ENCODE results near the gene SCAND1. TPM values are rescaled to one million over a fixed set of nuclear protein-coding genes. Genes with fewer than 3 reads are reported as not detected.

Gene SCAND1
- total and polyA plus RNA-seq, 4 donors = 47.7 to 117 (median 51.9) TPM

DNA sequence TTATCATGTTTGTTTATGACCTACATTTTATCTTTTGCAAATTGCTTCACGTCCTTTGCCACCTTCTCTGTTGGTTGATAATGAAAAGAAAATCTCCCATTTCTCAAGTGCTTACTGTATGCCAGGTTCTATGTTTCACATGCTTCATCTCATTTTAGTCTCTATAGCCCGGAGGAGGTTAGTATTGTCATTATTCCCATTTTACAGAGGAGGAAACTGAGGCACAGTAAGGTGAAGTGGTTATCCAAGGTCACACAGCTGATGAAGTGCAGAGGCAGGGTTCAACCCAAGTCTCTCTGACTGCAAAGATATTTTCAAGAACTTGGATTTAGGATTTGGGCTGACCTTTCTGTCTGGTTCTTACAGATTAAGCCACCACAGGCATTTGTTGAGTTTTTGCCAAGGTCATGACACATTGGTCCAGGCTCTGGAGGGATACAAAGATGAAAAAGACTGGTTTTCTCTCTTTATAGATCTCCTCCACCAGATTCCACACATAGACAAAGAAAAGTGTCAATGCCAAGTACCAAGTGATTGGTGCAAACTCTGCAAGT lies 34.7 kb upstream of the SCAND1 start:
- WGBS, 2 donors = 80 to 83% methylated on average over 2 of the region's 2 CpGs
- DNase-seq (no peak), ATAC-seq (ENCODE audit: low FRiP score) (no peak)
- Histone ChIP-seq H3K9me3 (ENCODE audit: control insufficient read depth, low read length) (no peaks in the 10 kb centered on the region), H3K27me3 (ENCODE audit: control insufficient read depth in 1 of 2, insufficient read depth in 2 of 2, low read length in 1 of 2) (no peaks in the 10 kb centered on the region), H3K4me3 (ENCODE audit: low read length in 2 of 2) (no peak overlapping the region), H3K36me3 (ENCODE audit: control insufficient read depth in 1 of 2, insufficient read depth in 2 of 2, low read length in 1 of 2) (no peaks in the 10 kb centered on the region), H3K4me1 (ENCODE audit: control insufficient read depth in 1 of 2, insufficient read depth in 2 of 2, low read length in 2 of 2) (no peaks in the 10 kb centered on the region), H3K27ac (ENCODE audit: low read depth in 1 of 2, low read length in 2 of 2) (no peak overlapping the region)
- intact Hi-C loops (cut with DNase I) = no loop called here

DNA sequence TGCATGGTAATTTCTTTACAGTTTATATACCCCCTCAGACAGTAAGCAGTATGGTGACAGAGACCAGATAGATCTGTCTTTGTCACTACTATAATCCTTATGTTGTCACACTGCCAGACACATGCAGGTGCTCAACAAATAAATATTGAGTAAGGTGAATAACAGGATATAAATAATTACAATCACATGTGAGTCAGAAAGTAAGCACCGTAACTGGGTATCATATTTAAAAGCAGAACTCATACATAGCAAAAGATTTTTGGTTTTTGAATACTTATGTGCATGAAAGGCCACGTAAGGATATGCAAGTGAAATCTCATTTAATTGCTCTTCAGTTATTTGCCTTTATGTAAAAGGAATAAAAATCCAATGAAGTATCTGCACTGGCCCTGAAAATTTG lies 31.5 kb upstream of the SCAND1 start:
- 81 to 83% methylated on average over 2 of the region's 2 CpGs for WGBS, 2 donors
- ATAC-seq (ENCODE audit: low FRiP score) = no peak
- no peak overlapping the region for H3K27ac ChIP-seq (ENCODE audit: low read depth in 1 of 2, low read length in 2 of 2)
- H3K4me3 ChIP-seq (ENCODE audit: low read length in 2 of 2) = no peak overlapping the region
- no peaks in the 10 kb centered on the region for H3K36me3 ChIP-seq (ENCODE audit: control insufficient read depth in 1 of 2, insufficient read depth in 2 of 2, low read length in 1 of 2)
- DNase-seq = no peak
- no peaks in the 10 kb centered on the region for H3K4me1 ChIP-seq (ENCODE audit: control insufficient read depth in 1 of 2, insufficient read depth in 2 of 2, low read length in 2 of 2)
- intact Hi-C loops (cut with DNase I) = no loop called here
- no peaks in the 10 kb centered on the region for H3K9me3 ChIP-seq (ENCODE audit: control insufficient read depth, low read length)
- no peaks in the 10 kb centered on the region for H3K27me3 ChIP-seq (ENCODE audit: control insufficient read depth in 1 of 2, insufficient read depth in 2 of 2, low read length in 1 of 2)

DNA sequence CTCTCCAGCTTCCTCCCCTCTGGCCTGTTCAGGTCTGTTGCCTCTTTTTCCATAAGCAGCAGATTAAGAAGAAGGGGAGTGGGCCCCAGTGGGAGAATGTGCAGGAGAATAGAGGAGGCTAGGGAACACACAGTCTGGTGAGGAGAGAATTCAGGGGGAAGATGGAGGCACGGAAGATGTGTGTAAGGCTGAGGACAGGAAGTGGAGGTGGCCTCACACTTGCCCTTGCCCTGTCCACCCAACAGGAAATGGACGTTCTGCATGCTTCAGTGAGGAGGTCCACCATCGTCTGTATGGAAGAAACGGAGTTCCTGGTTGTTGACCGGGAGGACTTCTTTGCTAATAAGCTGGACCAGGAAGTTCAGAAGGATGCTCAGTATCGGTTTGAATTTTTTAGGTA lies 30.1 kb upstream of the SCAND1 start:
- no peak for DNase-seq
- Histone ChIP-seq H3K27me3 (ENCODE audit: control insufficient read depth in 1 of 2, insufficient read depth in 2 of 2, low read length in 1 of 2) (no peaks in the 10 kb centered on the region), H3K36me3 (ENCODE audit: control insufficient read depth in 1 of 2, insufficient read depth in 2 of 2, low read length in 1 of 2) (no peaks in the 10 kb centered on the region), H3K27ac (ENCODE audit: low read depth in 1 of 2, low read length in 2 of 2) (no peak overlapping the region), H3K9me3 (ENCODE audit: control insufficient read depth, low read length) (no peaks in the 10 kb centered on the region), H3K4me1 (ENCODE audit: control insufficient read depth in 1 of 2, insufficient read depth in 2 of 2, low read length in 2 of 2) (no peaks in the 10 kb centered on the region), H3K4me3 (ENCODE audit: low read length in 2 of 2) (no peak overlapping the region)
- ATAC-seq (ENCODE audit: low FRiP score) = no peak
- intact Hi-C loops (cut with DNase I) = no loop called here
- 77 to 82% methylated on average over 6 of the region's 6 CpGs for WGBS, 2 donors

DNA sequence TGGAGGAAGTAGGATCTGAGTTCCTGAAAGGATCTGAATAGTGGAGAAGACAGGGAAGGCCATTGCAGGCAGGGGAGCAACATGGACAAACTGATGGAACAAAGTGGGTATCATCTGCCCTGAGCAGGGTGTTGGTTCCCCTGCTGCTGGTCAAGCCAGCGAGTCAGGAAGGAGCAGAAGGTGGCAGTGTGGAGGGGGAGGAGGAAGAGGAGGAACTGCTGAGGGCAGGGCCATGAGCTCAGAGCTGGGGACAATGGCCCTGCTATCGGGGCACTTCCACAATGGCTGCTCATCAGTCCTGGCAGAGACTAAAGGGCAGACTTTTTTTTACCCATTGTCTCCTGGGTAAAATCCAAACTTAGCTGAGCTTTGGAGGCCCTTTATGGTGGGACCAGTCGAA lies 27.7 kb upstream of the SCAND1 start:
- no peak for ATAC-seq (ENCODE audit: low FRiP score)
- Histone ChIP-seq H3K27ac (ENCODE audit: low read depth in 1 of 2, low read length in 2 of 2) (no peak overlapping the region), H3K36me3 (ENCODE audit: control insufficient read depth in 1 of 2, insufficient read depth in 2 of 2, low read length in 1 of 2) (no peaks in the 10 kb centered on the region), H3K9me3 (ENCODE audit: control insufficient read depth, low read length) (no peaks in the 10 kb centered on the region), H3K4me3 (ENCODE audit: low read length in 2 of 2) (no peak overlapping the region), H3K4me1 (ENCODE audit: control insufficient read depth in 1 of 2, insufficient read depth in 2 of 2, low read length in 2 of 2) (no peaks in the 10 kb centered on the region), H3K27me3 (ENCODE audit: control insufficient read depth in 1 of 2, insufficient read depth in 2 of 2, low read length in 1 of 2) (no peaks in the 10 kb centered on the region)
- intact Hi-C loops (cut with DNase I) = no loop called here
- WGBS, 2 donors = 71 to 74% methylated on average over 3 of the region's 3 CpGs
- no peak for DNase-seq

DNA sequence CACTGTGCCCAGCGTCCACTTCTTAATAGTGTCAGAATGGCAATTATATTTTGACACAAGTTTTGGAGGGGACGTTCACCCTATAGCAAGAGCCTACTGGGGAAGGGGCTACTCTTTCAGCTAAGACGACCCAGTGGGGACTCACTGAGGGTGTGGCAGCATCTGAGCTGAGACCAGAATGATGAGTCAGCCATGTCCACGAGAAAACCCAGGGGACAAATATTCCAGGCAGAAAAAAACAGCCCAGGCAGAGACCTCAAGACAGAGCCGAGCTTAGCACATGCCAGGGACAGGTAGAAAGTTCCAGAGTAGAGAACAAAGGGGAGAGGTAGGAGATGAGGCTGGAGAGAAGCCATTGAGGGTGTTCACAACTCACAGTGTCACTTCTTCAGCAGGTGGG lies 25.2 kb upstream of the SCAND1 start:
- WGBS, 2 donors = 70 to 73% methylated on average over 5 of the region's 5 CpGs
- Histone ChIP-seq H3K27ac (ENCODE audit: low read depth in 1 of 2, low read length in 2 of 2) (no peak overlapping the region), H3K4me3 (ENCODE audit: low read length in 2 of 2) (no peak overlapping the region), H3K4me1 (ENCODE audit: control insufficient read depth in 1 of 2, insufficient read depth in 2 of 2, low read length in 2 of 2) (no peaks in the 10 kb centered on the region), H3K36me3 (ENCODE audit: control insufficient read depth in 1 of 2, insufficient read depth in 2 of 2, low read length in 1 of 2) (no peaks in the 10 kb centered on the region), H3K9me3 (ENCODE audit: control insufficient read depth, low read length) (no peaks in the 10 kb centered on the region), H3K27me3 (ENCODE audit: control insufficient read depth in 1 of 2, insufficient read depth in 2 of 2, low read length in 1 of 2) (no peaks in the 10 kb centered on the region)
- no peak for DNase-seq
- no peak for ATAC-seq (ENCODE audit: low FRiP score)
- intact Hi-C loops (cut with DNase I) = no loop called here

DNA sequence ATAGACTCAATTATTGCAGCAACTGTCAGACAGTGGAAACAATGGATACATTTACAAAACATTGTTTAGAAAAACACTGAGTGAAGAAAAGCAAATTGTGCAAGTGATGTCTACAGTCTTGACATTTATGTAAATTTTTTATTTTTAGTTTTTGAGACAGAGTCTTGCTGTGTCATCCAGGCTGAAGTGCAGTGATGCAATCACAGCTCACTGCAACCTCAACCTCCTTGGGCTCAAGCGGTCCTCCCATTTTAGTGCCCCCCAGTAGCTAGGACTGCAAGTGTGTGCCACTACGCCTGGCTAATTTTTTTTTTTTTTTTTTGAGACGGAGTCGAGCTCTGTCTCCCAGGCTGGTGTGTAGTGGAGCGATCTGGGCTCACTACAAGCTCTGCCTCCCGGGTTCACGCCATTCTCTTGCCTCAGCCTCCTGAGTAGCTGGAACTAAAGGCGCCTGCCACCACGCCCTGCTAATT lies 23.8 kb upstream of the SCAND1 start:
- intact Hi-C loops (cut with DNase I) = no loop called here
- WGBS, 2 donors = 88 to 94% methylated on average over 9 of the region's 9 CpGs
- Histone ChIP-seq H3K9me3 (ENCODE audit: control insufficient read depth, low read length) (no peaks in the 10 kb centered on the region), H3K27me3 (ENCODE audit: control insufficient read depth in 1 of 2, insufficient read depth in 2 of 2, low read length in 1 of 2) (no peaks in the 10 kb centered on the region), H3K27ac (ENCODE audit: low read depth in 1 of 2, low read length in 2 of 2) (no peak overlapping the region), H3K4me1 (ENCODE audit: control insufficient read depth in 1 of 2, insufficient read depth in 2 of 2, low read length in 2 of 2) (no peaks in the 10 kb centered on the region), H3K36me3 (ENCODE audit: control insufficient read depth in 1 of 2, insufficient read depth in 2 of 2, low read length in 1 of 2) (no peaks in the 10 kb centered on the region), H3K4me3 (ENCODE audit: low read length in 2 of 2) (no peak overlapping the region)
- DNase-seq = no peak
- ATAC-seq (ENCODE audit: low FRiP score) = no peak

DNA sequence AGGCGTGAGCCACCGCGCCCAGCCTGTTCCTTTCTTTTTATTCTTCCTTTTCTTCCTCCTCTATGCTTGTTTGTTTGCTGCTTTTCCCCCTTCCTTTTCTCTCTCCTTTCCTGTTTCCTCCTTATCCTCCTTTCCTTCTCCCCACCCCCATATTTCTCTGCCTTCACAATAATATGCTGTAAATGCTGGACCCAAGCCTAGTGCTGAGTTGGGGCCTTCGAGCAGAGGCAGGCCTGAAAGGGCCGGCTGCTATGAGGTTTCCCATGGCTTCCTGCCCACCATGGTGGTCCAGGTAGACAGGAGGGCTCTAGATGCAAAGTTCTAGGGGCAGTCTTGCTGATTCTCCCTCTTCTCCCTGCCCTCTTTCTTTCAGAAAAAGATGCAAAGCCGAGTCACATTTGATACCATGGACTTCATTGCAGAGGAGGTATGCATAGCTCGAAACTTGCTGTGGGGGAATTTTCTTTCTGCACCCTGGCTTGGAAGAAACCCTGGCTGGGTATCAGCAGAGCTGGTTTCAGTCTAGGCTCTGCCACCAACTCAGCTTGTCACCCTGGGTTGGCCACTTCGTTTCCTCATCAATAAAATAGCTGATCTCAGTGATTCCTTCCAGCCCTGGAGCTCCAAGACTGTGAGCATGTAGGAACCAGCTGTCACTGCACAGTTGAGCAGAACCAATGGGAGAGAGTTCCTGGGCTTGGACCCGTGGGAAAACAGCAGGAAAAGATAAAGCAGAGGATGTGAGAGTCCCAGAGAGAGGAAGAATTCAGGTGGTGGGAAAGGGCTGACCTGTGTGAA lies 21.5 kb upstream of the SCAND1 start:
- Histone ChIP-seq H3K4me3 (ENCODE audit: low read length in 2 of 2) (no peak overlapping the region), H3K4me1 (ENCODE audit: control insufficient read depth in 1 of 2, insufficient read depth in 2 of 2, low read length in 2 of 2) (no peaks in the 10 kb centered on the region), H3K27me3 (ENCODE audit: control insufficient read depth in 1 of 2, insufficient read depth in 2 of 2, low read length in 1 of 2) (no peaks in the 10 kb centered on the region), H3K36me3 (ENCODE audit: control insufficient read depth in 1 of 2, insufficient read depth in 2 of 2, low read length in 1 of 2) (no peaks in the 10 kb centered on the region), H3K27ac (ENCODE audit: low read depth in 1 of 2, low read length in 2 of 2) (no peak overlapping the region), H3K9me3 (ENCODE audit: control insufficient read depth, low read length) (no peaks in the 10 kb centered on the region)
- no peak for ATAC-seq (ENCODE audit: low FRiP score)
- intact Hi-C loops (cut with DNase I) = no loop called here
- WGBS, 2 donors = 51 to 58% methylated on average over 9 of the region's 9 CpGs
- no peak for DNase-seq

DNA sequence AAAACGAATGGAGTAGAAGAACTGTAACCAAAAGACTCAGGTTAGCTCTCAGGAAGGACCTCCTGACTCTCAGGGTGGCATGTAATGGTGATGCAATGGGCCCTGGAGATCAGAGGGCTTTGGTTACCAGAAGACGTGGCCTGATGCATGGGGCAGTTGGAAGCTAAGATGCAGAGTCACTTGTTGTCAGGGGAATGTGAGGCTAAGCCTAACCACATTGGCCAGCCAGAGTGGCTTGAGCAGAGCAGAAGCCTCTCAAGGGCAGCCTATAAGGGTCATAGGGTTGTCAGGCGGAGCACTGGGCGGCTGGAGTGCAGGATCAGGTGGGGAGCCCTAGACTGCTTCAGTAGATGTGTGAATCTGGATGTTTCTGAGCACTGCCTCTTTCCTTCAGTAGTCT lies 20.0 kb upstream of the SCAND1 start:
- ATAC-seq (ENCODE audit: low FRiP score) (no peak), DNase-seq (no peak)
- H3K27ac ChIP-seq (ENCODE audit: low read depth in 1 of 2, low read length in 2 of 2) = no peak overlapping the region
- no peaks in the 10 kb centered on the region for H3K36me3 ChIP-seq (ENCODE audit: control insufficient read depth in 1 of 2, insufficient read depth in 2 of 2, low read length in 1 of 2)
- no peak overlapping the region for H3K4me3 ChIP-seq (ENCODE audit: low read length in 2 of 2)
- no peaks in the 10 kb centered on the region for H3K4me1 ChIP-seq (ENCODE audit: control insufficient read depth in 1 of 2, insufficient read depth in 2 of 2, low read length in 2 of 2)
- no peaks in the 10 kb centered on the region for H3K27me3 ChIP-seq (ENCODE audit: control insufficient read depth in 1 of 2, insufficient read depth in 2 of 2, low read length in 1 of 2)
- 72% methylated on average over 4 of the region's 4 CpGs for WGBS, 2 donors
- intact Hi-C loops (cut with DNase I) = no loop called here
- no peaks in the 10 kb centered on the region for H3K9me3 ChIP-seq (ENCODE audit: control insufficient read depth, low read length)

DNA sequence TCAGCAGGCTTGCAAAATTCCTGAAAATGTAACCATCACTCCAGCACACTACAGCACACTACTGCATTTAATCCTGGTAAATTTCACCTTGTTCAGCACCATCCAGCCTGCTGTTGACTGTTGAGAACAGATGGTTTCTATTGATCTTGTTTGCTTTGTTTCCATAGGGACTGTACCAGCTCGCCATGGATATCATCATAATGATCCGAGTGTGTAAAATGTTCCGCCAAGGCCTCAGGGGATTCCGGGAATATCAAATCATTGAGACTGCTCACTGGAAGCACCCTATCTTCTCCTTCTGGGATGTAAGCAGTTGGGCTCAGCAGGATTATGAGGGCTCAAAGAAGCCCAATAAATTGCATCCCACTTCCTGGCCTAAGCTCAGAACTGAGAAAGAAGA lies 18.2 kb upstream of the SCAND1 start:
- no peaks in the 10 kb centered on the region for H3K27me3 ChIP-seq (ENCODE audit: control insufficient read depth in 1 of 2, insufficient read depth in 2 of 2, low read length in 1 of 2)
- H3K4me1 ChIP-seq (ENCODE audit: control insufficient read depth in 1 of 2, insufficient read depth in 2 of 2, low read length in 2 of 2) = no peaks in the 10 kb centered on the region
- no peaks in the 10 kb centered on the region for H3K36me3 ChIP-seq (ENCODE audit: control insufficient read depth in 1 of 2, insufficient read depth in 2 of 2, low read length in 1 of 2)
- H3K4me3 ChIP-seq (ENCODE audit: low read length in 2 of 2) = no peak overlapping the region
- no peak for ATAC-seq (ENCODE audit: low FRiP score)
- H3K9me3 ChIP-seq (ENCODE audit: control insufficient read depth, low read length) = no peaks in the 10 kb centered on the region
- intact Hi-C loops (cut with DNase I) = no loop called here
- no peak overlapping the region for H3K27ac ChIP-seq (ENCODE audit: low read depth in 1 of 2, low read length in 2 of 2)
- no peak for DNase-seq
- 89 to 90% methylated on average over 4 of the region's 4 CpGs for whole genome bisulfite sequencing, 2 donors

Measured in aorta (tissue), 5 donors.